Astrocyte (in vitro differentiated cells and primary cell): ENCODE measurements around the gene OR5K2. TPM values are rescaled to one million over a fixed set of nuclear protein-coding genes. Genes with fewer than 3 reads are reported as not detected.

Source experiments
- DNase-seq: peaks from one replicate; pipeline ENCODE4 v3.0.0-alpha.2; 2010; ENCODE audit warnings: low read depth
- FAIRE-seq: peaks from 2 replicates; lab custom pipeline; 2011; peaks lifted over from hg19 to GRCh38; lab: Jason Lieb, UNC
- H2AFZ ChIP-seq: 2 replicates; pipeline ENCODE4 v1.6.0; 2012; ENCODE audit warnings: low read depth, low read length, inconsistent platforms
- H3K27ac ChIP-seq: 2 replicates; pipeline ENCODE4 v1.5.1; 2011; ENCODE audit warnings: low read depth, low read length, inconsistent platforms
- H3K27me3 ChIP-seq: 2 replicates; pipeline ENCODE4 v1.6.0; 2011; ENCODE audit warnings: low read length, inconsistent platforms; ENCODE audit not compliant: insufficient read depth
- H3K36me3 ChIP-seq: 2 replicates; pipeline ENCODE4 v1.5.1; 2011; ENCODE audit warnings: low read length, inconsistent platforms; ENCODE audit not compliant: insufficient read depth
- H3K4me1 ChIP-seq: 2 replicates; pipeline ENCODE4 v1.5.1; 2011; ENCODE audit warnings: low read length, inconsistent platforms; ENCODE audit not compliant: insufficient read depth
- H3K4me2 ChIP-seq: 2 replicates; pipeline ENCODE4 v1.6.0; 2012; ENCODE audit warnings: low read length, inconsistent platforms
- H3K4me3 ChIP-seq: 2 replicates; pipeline ENCODE4 v1.5.1; 2011; ENCODE audit warnings: low read depth, mild to moderate bottlenecking, low read length, inconsistent platforms; ENCODE audit not compliant: insufficient read depth
- H3K79me2 ChIP-seq: 2 replicates; pipeline ENCODE4 v1.6.0; 2012; ENCODE audit warnings: mild to moderate bottlenecking, low read length, inconsistent platforms; ENCODE audit not compliant: insufficient read depth
- H3K9ac ChIP-seq: 2 replicates; pipeline ENCODE4 v1.6.0; 2012; ENCODE audit warnings: mild to moderate bottlenecking, low read length, inconsistent platforms
- H3K9me3 ChIP-seq: 2 replicates; pipeline ENCODE4 v1.5.1; 2012; ENCODE audit warnings: low read depth, mild to moderate bottlenecking, low read length, inconsistent platforms; ENCODE audit not compliant: insufficient read depth
- H4K20me1 ChIP-seq: 2 replicates; pipeline ENCODE4 v1.6.0; 2012; ENCODE audit warnings: low read length, inconsistent platforms; ENCODE audit not compliant: insufficient read depth
- H3K27ac Mint-ChIP-seq: one replicate; pipeline ENCODE4 v1.8.0; 2021; ENCODE audit warnings: mild to moderate bottlenecking, mixed read lengths; ENCODE audit not compliant: unreplicated experiment
- H3K27me3 Mint-ChIP-seq: one replicate; pipeline ENCODE4 v1.8.0; 2021; ENCODE audit warnings: low read depth, mixed read lengths; ENCODE audit not compliant: unreplicated experiment
- H3K36me3 Mint-ChIP-seq: one replicate; pipeline ENCODE4 v1.8.0; 2021; ENCODE audit warnings: low read depth, mixed read lengths; ENCODE audit not compliant: unreplicated experiment
- H3K4me1 Mint-ChIP-seq: one replicate; pipeline ENCODE4 v1.8.0; 2021; ENCODE audit warnings: low read depth, mixed read lengths; ENCODE audit not compliant: unreplicated experiment
- H3K4me3 Mint-ChIP-seq: one replicate; pipeline ENCODE4 v1.8.0; 2021; ENCODE audit warnings: mild to moderate bottlenecking, moderate library complexity, mixed read lengths; ENCODE audit not compliant: unreplicated experiment
- H3K9me3 Mint-ChIP-seq: one replicate; pipeline ENCODE4 v1.8.0; 2021; ENCODE audit warnings: mild to moderate bottlenecking, mixed read lengths; ENCODE audit not compliant: unreplicated experiment
- CTCF ChIP-seq: IDR thresholded peaks from 2 replicates; pipeline ENCODE4 v1.5.1; 2011; ENCODE audit warnings: low read depth, mild to moderate bottlenecking, inconsistent platforms, low read length, moderate library complexity; ENCODE audit not compliant: insufficient read depth
- EZH2 ChIP-seq: IDR thresholded peaks from 2 replicates; pipeline ENCODE4 v1.6.1; 2012; ENCODE audit warnings: mild to moderate bottlenecking, low read length, inconsistent platforms; ENCODE audit not compliant: insufficient read depth
- total RNA-seq: library from RNA; stranded (reverse); gene quantifications from 2 replicates; pipeline ENCODE4 v1.2.1, GENCODE V29; 2021

The OR5K2 gene
- total RNA-seq, 1 donor from 2014 or later = not detected

GRCh38 chr3:98540346-98540745 is 42.9 kb downstream of the OR5K2 start:
- no peaks in the 10 kb centered on the region for H3K36me3 ChIP-seq
- no peak overlapping the region for H3K27ac ChIP-seq
- no peaks in the 10 kb centered on the region for H3K27me3 ChIP-seq
- no peak overlapping the region for H3K4me3 Mint-ChIP-seq
- no peak overlapping the region for H3K4me3 ChIP-seq
- H3K4me2 ChIP-seq = no peak overlapping the region
- no peaks in the 10 kb centered on the region for H3K36me3 Mint-ChIP-seq
- H3K27ac Mint-ChIP-seq = no peak overlapping the region
- FAIRE-seq = no peak
- no peak for DNase-seq
- no peaks in the 10 kb centered on the region for H3K79me2 ChIP-seq
- no peaks in the 10 kb centered on the region for H3K9me3 ChIP-seq
- no peaks in the 10 kb centered on the region for H3K27me3 Mint-ChIP-seq
- H3K4me1 ChIP-seq = no peaks in the 10 kb centered on the region
- H3K9ac ChIP-seq = no peak overlapping the region
- H2AFZ ChIP-seq = no peak overlapping the region
- H3K4me1 Mint-ChIP-seq = no peaks in the 10 kb centered on the region
- TF ChIP-seq EZH2 (no peak), CTCF (no peak)
- H4K20me1 ChIP-seq = no peaks in the 10 kb centered on the region
- H3K9me3 Mint-ChIP-seq = no peaks in the 10 kb centered on the region

GRCh38 chr3:98541695-98542094 is 44.2 kb downstream of the OR5K2 start:
- Histone ChIP-seq H3K4me1 (no peaks in the 10 kb centered on the region), H3K9me3 (no peaks in the 10 kb centered on the region), H3K36me3 (no peaks in the 10 kb centered on the region), H3K79me2 (no peaks in the 10 kb centered on the region), H3K27me3 (no peaks in the 10 kb centered on the region), H4K20me1 (no peaks in the 10 kb centered on the region), H3K9ac (no peak overlapping the region), H3K4me3 (no peak overlapping the region), H3K4me2 (no peak overlapping the region), H2AFZ (no peak overlapping the region), H3K27ac (no peak overlapping the region)
- Mint-ChIP-seq H3K36me3 (no peaks in the 10 kb centered on the region), H3K4me3 (no peak overlapping the region), H3K27ac (no peak overlapping the region), H3K27me3 (no peaks in the 10 kb centered on the region), H3K4me1 (no peaks in the 10 kb centered on the region), H3K9me3 (no peaks in the 10 kb centered on the region)
- FAIRE-seq = no peak
- no peak for DNase-seq
- TF ChIP-seq EZH2 (no peak), CTCF (no peak)

- Mint-ChIP-seq H3K36me3 (no peaks in the 10 kb centered on the region), H3K4me1 (no peaks in the 10 kb centered on the region), H3K4me3 (no peak overlapping the region), H3K9me3 (no peaks in the 10 kb centered on the region), H3K27ac (no peak overlapping the region), H3K27me3 (no peaks in the 10 kb centered on the region)
- Histone ChIP-seq H3K79me2 (no peaks in the 10 kb centered on the region), H3K27me3 (no peaks in the 10 kb centered on the region), H3K9ac (no peak overlapping the region), H2AFZ (no peak overlapping the region), H3K4me1 (no peaks in the 10 kb centered on the region), H4K20me1 (no peaks in the 10 kb centered on the region), H3K4me2 (no peak overlapping the region), H3K27ac (no peak overlapping the region), H3K4me3 (no peak overlapping the region), H3K36me3 (no peaks in the 10 kb centered on the region), H3K9me3 (no peaks in the 10 kb centered on the region)
- no peak for DNase-seq
- FAIRE-seq = no peak
- TF ChIP-seq EZH2 (no peak), CTCF (no peak)
Observed at GRCh38 chr3:98542623-98543022, 45.1 kb downstream of the OR5K2 start.
